ENCODE results near the gene PSD.

The PSD gene

GRCh38 chr10:102419269-102420180 is 940 bp upstream of the PSD start:
- DNase-seq, result peak; percentile 87

GRCh38 chr10:102416695-102417094 is 1.9 kb downstream of the PSD start:
- no peak for DNase-seq

GRCh38 chr10:102416283-102416682 is 2.3 kb downstream of the PSD start:
- DNase-seq, result no peak

GRCh38 chr10:102414749-102415148 is 3.8 kb downstream of the PSD start:
- no peak for DNase-seq

GRCh38 chr10:102413806-102414561 is 4.6 kb downstream of the PSD start:
- no peak for DNase-seq

GRCh38 chr10:102413053-102413705 is 5.4 kb downstream of the PSD start:
- peak; percentile 53 for DNase-seq

GRCh38 chr10:102412293-102412692 is 6.3 kb downstream of the PSD start:
- DNase-seq, result no peak

GRCh38 chr10:102411341-102412255 is 7.0 kb downstream of the PSD start:
- no peak for DNase-seq

- no peak for DNase-seq
Measured at GRCh38 chr10:102410429-102411073, 8.0 kb downstream of the PSD start.

GRCh38 chr10:102409604-102410428 is 8.8 kb downstream of the PSD start:
- peak; percentile 1 for DNase-seq

- peak; percentile 4 for DNase-seq
Measured at GRCh38 chr10:102408728-102409603, 9.6 kb downstream of the PSD start.

GRCh38 chr10:102408131-102408727 is 10.4 kb downstream of the PSD start:
- DNase-seq, result no peak

- no peak for DNase-seq
Measured at GRCh38 chr10:102407425-102408130, 11.0 kb downstream of the PSD start.

GRCh38 chr10:102406815-102407214 is 11.8 kb downstream of the PSD start:
- no peak for DNase-seq

GRCh38 chr10:102405632-102406031 is 13.0 kb downstream of the PSD start:
- no peak for DNase-seq

- DNase-seq, result no peak
Measured at GRCh38 chr10:102405108-102405571, 13.4 kb downstream of the PSD start.

GRCh38 chr10:102404361-102405107 is 14.1 kb downstream of the PSD start:
- DNase-seq, result no peak

- no peak for DNase-seq
Measured at GRCh38 chr10:102403115-102403514, 15.5 kb downstream of the PSD start.
